GM12874 (cell line): ENCODE data around the gene GPX5.

Experiments used
- CTCF ChIP-seq: IDR thresholded peaks from 2 replicates; pipeline ENCODE4 v1.5.1; 2011; ENCODE audit warnings: low read depth, mild to moderate bottlenecking, control low read depth, low read length, moderate library complexity; ENCODE audit not compliant: insufficient read depth

The GPX5 gene

GRCh38 chr6:28489366-28490204 is 36.1 kb upstream of the GPX5 start:
- no peak for TF ChIP-seq CTCF

- no peak for TF ChIP-seq CTCF
These were observed 35.3 kb upstream of the GPX5 start for GRCh38 chr6:28490205-28490890.

- no peak for TF ChIP-seq CTCF
These were observed 33.7 kb upstream of the GPX5 start for GRCh38 chr6:28491984-28492317.

- TF ChIP-seq CTCF, result no peak
These were observed 29.4 kb upstream of the GPX5 start for GRCh38 chr6:28496099-28496779.

GRCh38 chr6:28497306-28497705 is 28.4 kb upstream of the GPX5 start:
- no peak for TF ChIP-seq CTCF

- no peak for TF ChIP-seq CTCF
These were observed 27.8 kb upstream of the GPX5 start for GRCh38 chr6:28497893-28498292.

GRCh38 chr6:28501259-28501658 is 24.4 kb upstream of the GPX5 start:
- TF ChIP-seq CTCF, result no peak
